KMS-11 (cell line): ENCODE data around the gene LZTS2.

ENCODE experiments used
- H2AFZ ChIP-seq: fragments of 200-600 bp; sonication (generic); 2 replicates; pipeline ENCODE4 v1.6.1; 2016; ENCODE audit warnings: antibody characterized with exemption, mixed run types, low read depth
- H3K27ac ChIP-seq: fragments of 200-600 bp; sonication (generic); 2 replicates; pipeline ENCODE4 v1.6.1; 2016; ENCODE audit warnings: mild to moderate bottlenecking, mixed run types
- H3K27me3 ChIP-seq: fragments of 200-600 bp; sonication (generic); 2 replicates; pipeline ENCODE4 v1.6.1; 2017; ENCODE audit warnings: mild to moderate bottlenecking, low read depth, mixed run types, moderate library complexity; ENCODE audit not compliant: insufficient read depth
- H3K36me3 ChIP-seq: fragments of 200-600 bp; sonication (generic); 2 replicates; pipeline ENCODE4 v1.6.1; 2017; ENCODE audit warnings: mild to moderate bottlenecking, mixed run types; ENCODE audit not compliant: insufficient read depth
- H3K4me1 ChIP-seq: fragments of 200-600 bp; sonication (generic); 2 replicates; pipeline ENCODE4 v1.6.1; 2016; ENCODE audit warnings: mild to moderate bottlenecking, low read depth, mixed run types; ENCODE audit not compliant: poor library complexity, severe bottlenecking
- H3K4me2 ChIP-seq: fragments of 200-600 bp; sonication (generic); 2 replicates; pipeline ENCODE4 v1.7.0; 2016; ENCODE audit warnings: mild to moderate bottlenecking, mixed run types
- H3K4me3 ChIP-seq: fragments of 200-600 bp; sonication (generic); IDR thresholded peaks from 2 replicates; pipeline ENCODE4 v1.6.1; 2017; ENCODE audit warnings: low read depth, low read length, mixed read lengths; ENCODE audit not compliant: insufficient read depth
- H3K79me2 ChIP-seq: fragments of 200-600 bp; sonication (generic); 2 replicates; pipeline ENCODE4 v1.6.1; 2016; ENCODE audit warnings: low read depth, mixed run types; ENCODE audit not compliant: insufficient read depth
- H3K9ac ChIP-seq: fragments of 200-600 bp; sonication (generic); 2 replicates; pipeline ENCODE4 v1.6.1; 2016; ENCODE audit warnings: mild to moderate bottlenecking, mixed run types
- H4K20me1 ChIP-seq: fragments of 200-600 bp; sonication (generic); 2 replicates; pipeline ENCODE4 v1.6.1; 2016; ENCODE audit warnings: mild to moderate bottlenecking, mixed run types; ENCODE audit not compliant: insufficient read depth
- TF ChIP-seq, protein P1 (sequence below): fragments of 200-600 bp; sonication (generic); conservative IDR thresholded peaks from 2 replicates; pipeline ENCODE4 v1.6.1; 2017; ENCODE audit warnings: low read depth, mild to moderate bottlenecking, antibody characterized with exemption, low read length, moderate library complexity, mixed read lengths

Gene LZTS2

DNA sequence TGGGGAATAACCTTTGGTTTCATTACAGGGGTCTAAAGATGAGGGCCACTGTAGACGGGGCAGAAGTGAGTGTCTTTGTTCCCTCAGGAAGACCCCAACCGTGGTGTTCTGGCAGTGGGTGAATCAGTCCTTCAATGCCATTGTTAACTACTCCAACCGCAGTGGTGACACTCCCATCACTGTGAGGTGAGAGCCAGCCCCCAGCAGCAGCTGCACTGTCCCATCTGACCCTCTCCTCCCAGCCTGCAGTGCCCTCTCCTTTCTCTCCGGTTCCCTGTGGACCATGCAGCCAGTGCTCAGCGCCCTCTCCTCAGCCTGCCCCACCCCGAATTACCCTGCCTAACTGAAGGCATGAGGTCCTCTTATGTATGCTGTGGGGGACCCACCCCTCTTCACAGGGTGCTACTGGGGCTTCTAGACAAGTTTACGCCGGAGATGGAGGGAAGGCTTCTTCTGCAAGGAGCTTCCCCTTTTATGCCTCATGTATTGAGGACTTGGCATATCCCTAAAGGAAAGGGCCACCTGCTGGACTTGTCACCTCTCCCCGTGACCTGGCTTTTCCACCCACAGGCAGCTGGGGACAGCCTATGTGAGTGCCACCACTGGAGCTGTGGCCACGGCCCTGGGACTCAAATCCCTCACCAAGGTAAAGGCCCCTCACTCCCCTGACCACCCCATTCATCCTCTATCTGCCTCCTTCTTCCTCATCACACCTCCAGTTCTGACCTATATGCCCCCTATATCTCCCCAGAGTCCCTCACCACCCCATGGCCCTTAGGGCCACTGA, 36.5 kb downstream of the LZTS2 start:
- TF ChIP-seq, protein P1, sequence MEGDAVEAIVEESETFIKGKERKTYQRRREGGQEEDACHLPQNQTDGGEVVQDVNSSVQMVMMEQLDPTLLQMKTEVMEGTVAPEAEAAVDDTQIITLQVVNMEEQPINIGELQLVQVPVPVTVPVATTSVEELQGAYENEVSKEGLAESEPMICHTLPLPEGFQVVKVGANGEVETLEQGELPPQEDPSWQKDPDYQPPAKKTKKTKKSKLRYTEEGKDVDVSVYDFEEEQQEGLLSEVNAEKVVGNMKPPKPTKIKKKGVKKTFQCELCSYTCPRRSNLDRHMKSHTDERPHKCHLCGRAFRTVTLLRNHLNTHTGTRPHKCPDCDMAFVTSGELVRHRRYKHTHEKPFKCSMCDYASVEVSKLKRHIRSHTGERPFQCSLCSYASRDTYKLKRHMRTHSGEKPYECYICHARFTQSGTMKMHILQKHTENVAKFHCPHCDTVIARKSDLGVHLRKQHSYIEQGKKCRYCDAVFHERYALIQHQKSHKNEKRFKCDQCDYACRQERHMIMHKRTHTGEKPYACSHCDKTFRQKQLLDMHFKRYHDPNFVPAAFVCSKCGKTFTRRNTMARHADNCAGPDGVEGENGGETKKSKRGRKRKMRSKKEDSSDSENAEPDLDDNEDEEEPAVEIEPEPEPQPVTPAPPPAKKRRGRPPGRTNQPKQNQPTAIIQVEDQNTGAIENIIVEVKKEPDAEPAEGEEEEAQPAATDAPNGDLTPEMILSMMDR = no peak
- no peaks in the 10 kb centered on the region for H4K20me1 ChIP-seq
- peaks cover 2% of the 10 kb centered on the region for H3K4me1 ChIP-seq
- H2AFZ ChIP-seq = no peak overlapping the region
- H3K4me3 ChIP-seq = no peak overlapping the region
- H3K27ac ChIP-seq = no peak overlapping the region
- no peak overlapping the region for H3K9ac ChIP-seq
- H3K4me2 ChIP-seq = no peak overlapping the region
- no peaks in the 10 kb centered on the region for H3K36me3 ChIP-seq
- H3K27me3 ChIP-seq = peaks cover 2% of the 10 kb centered on the region; the same call in 1 of the 2 replicates
- H3K79me2 ChIP-seq = no peaks in the 10 kb centered on the region

DNA sequence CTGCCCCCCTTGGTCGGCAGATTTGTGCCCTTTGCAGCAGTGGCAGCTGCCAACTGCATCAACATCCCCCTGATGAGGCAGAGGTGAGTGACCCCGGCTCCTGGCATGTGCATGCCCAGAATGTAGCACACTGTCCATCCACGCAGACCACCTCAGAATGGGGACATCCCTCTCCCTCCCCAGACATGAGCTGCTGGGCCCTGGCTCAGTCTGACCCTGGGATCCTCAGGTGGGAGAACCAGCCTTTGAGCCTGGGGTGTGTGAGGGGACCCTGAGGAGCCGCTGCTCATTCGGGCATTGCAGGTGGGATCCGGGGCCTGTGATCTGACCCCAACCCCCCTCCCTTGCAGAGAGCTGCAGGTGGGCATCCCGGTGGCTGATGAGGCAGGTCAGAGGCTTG, 37.1 kb downstream of the LZTS2 start:
- H3K4me2 ChIP-seq = no peak overlapping the region
- H2AFZ ChIP-seq = no peak overlapping the region
- no peaks in the 10 kb centered on the region for H3K79me2 ChIP-seq
- no peak overlapping the region for H3K27ac ChIP-seq
- TF ChIP-seq, protein P1 = no peak
- H3K4me1 ChIP-seq = peaks cover 7% of the 10 kb centered on the region
- no peaks in the 10 kb centered on the region for H3K36me3 ChIP-seq
- no peak overlapping the region for H3K4me3 ChIP-seq
- H3K27me3 ChIP-seq = peaks cover 2% of the 10 kb centered on the region; the same call in 1 of the 2 replicates
- no peak overlapping the region for H3K9ac ChIP-seq
- H4K20me1 ChIP-seq = no peaks in the 10 kb centered on the region

- H2AFZ ChIP-seq = no peak overlapping the region
- H3K27me3 ChIP-seq = peaks cover 2% of the 10 kb centered on the region; the same call in 1 of the 2 replicates
- no peak overlapping the region for H3K4me3 ChIP-seq
- H3K4me1 ChIP-seq = peaks cover 21% of the 10 kb centered on the region
- H3K79me2 ChIP-seq = no peaks in the 10 kb centered on the region
- no peak overlapping the region for H3K4me2 ChIP-seq
- no peak overlapping the region for H3K27ac ChIP-seq
- no peak overlapping the region for H3K9ac ChIP-seq
- no peaks in the 10 kb centered on the region for H3K36me3 ChIP-seq
- TF ChIP-seq, protein P1 = no peak
- H4K20me1 ChIP-seq = no peaks in the 10 kb centered on the region
These were observed 38.9 kb downstream of the LZTS2 start for GRCh38 chr10:101038484-101038883.

- Histone ChIP-seq H3K79me2 (no peaks in the 10 kb centered on the region), H3K27ac (no peak overlapping the region), H3K36me3 (no peaks in the 10 kb centered on the region), H3K4me3 (no peak overlapping the region), H3K4me1 (peaks cover 23% of the 10 kb centered on the region), H3K27me3 (peaks cover 2% of the 10 kb centered on the region; the same call in 1 of the 2 replicates), H3K9ac (no peak overlapping the region), H4K20me1 (no peaks in the 10 kb centered on the region), H2AFZ (no peak overlapping the region), H3K4me2 (no peak overlapping the region)
- TF ChIP-seq, protein P1 = no peak
These were observed 40.5 kb downstream of the LZTS2 start for GRCh38 chr10:101040061-101040460.
